ENCODE results near the gene DUOXA2.
"Not testable (repeated sequence)": the region's sequence is repeated elsewhere in the genome, so short reads cannot be mapped to it uniquely, and the experiment has no call there.

DUOXA2 gene

DNA sequence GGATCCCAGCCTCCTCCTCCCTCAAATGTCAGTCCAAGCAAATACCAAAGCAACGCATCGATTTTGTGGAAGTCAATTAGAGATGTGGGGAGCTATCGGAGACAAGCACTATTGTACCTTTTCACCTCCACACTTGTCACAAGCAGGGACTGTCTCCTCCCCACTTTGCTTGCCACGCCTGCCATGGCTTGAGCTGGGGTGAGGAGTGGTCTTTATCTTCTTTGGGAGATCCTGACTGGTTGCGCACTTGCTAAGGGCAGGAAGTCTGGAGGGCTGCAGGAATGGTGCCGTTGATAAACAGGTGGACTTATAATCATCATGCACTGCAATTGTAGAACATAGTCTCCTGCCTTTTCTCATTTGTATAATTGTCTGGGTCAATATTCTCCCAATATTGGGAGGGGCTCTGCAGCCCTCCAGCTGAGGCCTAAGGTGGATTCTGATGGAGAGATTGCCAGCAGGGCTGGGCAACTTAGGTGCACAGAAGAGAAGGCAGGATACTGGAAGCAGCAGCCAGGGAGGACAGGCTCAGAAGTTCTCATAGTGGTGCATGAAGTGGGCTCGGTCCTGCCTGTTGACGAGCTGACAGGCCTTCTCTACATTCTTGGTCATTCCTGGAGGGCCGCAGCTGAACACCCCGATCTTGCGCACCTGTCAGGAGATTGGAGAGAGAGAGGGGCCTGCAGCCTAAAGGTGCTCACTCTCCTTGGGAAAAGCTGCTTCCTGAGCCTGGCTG is 20.3 kb upstream of the DUOXA2 start:
- FAIRE-seq (no peak), DNase-seq (ENCODE audit: extremely low spot score, insufficient read length, low read depth) (no peak)

- DNase-seq (ENCODE audit: extremely low spot score, insufficient read length, low read depth) (no peak), FAIRE-seq (no peak)
Measured at GRCh38 chr15:45094358-45094730, 19.8 kb upstream of the DUOXA2 start.

DNA sequence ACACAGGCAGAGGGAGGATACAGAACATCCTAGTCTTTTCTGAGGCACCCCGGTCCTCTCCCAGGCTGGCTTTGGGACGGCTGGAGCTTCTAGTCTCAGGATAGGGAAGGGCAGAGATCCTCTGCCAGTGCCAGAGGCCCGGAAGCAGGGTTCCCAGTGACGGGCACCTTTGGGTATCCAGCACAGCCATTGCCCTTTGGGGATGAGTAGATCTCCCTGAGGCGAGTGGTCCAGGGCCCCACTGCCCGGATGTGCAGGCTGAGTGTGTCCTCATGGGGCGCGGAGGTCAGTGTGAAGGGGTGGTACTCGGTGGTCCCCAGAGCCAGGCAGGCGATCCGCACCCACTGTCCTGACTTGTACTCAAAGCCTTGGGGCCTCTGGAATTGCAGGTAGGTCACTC is 18.5 kb upstream of the DUOXA2 start:
- FAIRE-seq: no peak
- DNase-seq (ENCODE audit: extremely low spot score, insufficient read length, low read depth): no peak

GRCh38 chr15:45097466-45097865 is 16.7 kb upstream of the DUOXA2 start:
- FAIRE-seq (no peak), DNase-seq (ENCODE audit: extremely low spot score, insufficient read length, low read depth) (no peak)

GRCh38 chr15:45099549-45100165 is 14.5 kb upstream of the DUOXA2 start:
- DNase-seq (ENCODE audit: extremely low spot score, insufficient read length, low read depth): no peak
- FAIRE-seq: no peak

DNA sequence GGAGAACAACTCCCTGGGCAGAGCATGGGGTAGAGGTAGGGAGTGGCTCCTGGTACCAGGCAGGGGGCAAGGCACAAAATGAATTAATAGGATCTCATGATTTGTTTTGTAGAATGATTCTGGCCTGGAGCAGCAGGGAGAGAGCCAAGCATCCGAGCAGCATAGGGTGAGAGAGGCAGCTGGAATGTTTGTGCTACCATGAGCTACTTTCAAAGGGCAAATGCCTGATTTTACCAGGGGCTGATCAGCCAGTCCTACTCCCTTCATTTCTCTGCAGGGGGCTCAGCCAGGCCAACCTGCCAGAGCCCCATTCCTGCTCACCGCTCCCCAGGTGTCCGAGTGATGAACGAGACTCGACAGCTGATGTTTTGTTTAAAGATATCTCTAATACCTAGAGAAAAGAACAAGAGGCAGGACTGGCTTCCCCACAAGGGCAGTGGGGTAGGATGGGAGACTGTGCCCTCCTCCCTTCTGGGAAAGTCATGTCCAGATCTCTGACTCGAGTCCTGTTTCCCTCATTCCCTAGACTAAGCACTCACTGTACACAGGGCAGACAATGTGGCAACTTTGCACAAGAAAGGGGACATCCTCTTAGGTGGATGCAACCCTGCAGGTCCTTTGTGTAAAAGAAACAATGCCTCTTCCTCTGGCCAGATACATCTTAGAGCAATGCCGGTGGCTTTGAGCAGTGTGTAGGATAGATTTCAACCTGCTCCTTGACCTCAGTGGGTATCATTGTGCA is 13.1 kb upstream of the DUOXA2 start:
- no peak for DNase-seq (ENCODE audit: extremely low spot score, insufficient read length, low read depth)
- no peak for FAIRE-seq

DNA sequence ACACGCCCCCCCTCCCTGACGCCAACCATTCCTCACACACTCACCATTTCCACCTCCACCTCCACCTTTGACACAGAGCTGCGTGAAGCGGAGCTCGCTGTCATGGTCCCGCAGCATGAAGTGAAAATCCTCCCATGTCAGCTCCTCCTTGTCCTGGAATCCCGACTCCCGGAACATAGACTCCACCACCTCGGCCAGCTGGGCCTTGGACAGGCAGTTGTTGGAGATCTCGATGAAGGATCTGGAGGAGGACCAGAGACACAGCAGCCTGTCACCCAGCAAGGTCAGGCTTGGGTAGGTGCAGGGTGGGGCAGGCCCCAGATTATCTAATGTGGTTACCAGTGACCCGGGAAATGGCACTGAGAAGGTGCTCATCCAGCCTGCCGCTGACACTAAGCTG is 12.4 kb upstream of the DUOXA2 start:
- FAIRE-seq: no peak
- no peak for DNase-seq (ENCODE audit: extremely low spot score, insufficient read length, low read depth)

DNA sequence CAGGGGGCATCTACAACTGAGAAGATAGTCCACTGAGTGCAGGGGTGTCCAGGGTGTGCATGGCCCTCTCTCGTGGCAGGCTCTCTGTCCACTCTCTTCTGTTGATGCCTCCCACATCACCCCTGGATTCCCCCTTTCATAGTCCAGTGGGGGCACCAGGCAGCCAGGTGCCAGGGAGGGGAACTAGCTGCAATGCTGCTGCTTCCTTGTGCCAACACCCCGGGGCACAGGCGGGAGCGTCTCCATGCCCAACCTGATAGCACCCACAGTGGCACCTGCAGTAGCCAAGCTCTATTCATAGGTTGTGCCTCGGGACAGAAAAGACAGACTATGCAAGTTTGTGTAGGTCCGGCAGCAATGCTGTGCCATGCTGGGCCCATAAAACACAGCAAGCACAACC is 11.9 kb upstream of the DUOXA2 start:
- DNase-seq (ENCODE audit: extremely low spot score, insufficient read length, low read depth): no peak
- no peak for FAIRE-seq

GRCh38 chr15:45104170-45104569 is 10.0 kb upstream of the DUOXA2 start:
- FAIRE-seq; DNase-seq (ENCODE audit: extremely low spot score, insufficient read length, low read depth): not testable (repeated sequence)

DNA sequence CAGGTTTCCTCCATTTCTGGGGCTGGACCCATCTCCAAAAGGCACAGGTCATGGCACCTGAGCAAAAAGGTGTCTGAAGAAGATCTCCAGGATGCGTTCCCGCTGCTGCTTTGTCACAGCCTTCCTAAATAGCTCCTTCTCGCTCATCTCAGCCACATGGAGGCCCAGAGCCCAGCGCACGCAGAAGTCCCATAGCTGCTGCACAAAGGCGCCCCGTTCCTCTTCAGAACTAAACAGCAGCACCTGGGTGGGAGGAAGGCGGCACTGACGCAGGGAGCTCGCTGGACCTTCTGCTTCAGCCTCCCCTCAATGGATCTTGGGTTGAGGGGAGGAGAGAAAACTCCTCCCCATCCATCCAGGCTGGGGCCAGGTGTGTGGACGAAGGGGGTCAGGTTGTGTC is 8.5 kb upstream of the DUOXA2 start:
- DNase-seq (ENCODE audit: extremely low spot score, insufficient read length, low read depth) (no peak), FAIRE-seq (no peak)

- FAIRE-seq (no peak), DNase-seq (ENCODE audit: extremely low spot score, insufficient read length, low read depth) (no peak)
Measured at GRCh38 chr15:45106002-45106790, 7.9 kb upstream of the DUOXA2 start.

DNA sequence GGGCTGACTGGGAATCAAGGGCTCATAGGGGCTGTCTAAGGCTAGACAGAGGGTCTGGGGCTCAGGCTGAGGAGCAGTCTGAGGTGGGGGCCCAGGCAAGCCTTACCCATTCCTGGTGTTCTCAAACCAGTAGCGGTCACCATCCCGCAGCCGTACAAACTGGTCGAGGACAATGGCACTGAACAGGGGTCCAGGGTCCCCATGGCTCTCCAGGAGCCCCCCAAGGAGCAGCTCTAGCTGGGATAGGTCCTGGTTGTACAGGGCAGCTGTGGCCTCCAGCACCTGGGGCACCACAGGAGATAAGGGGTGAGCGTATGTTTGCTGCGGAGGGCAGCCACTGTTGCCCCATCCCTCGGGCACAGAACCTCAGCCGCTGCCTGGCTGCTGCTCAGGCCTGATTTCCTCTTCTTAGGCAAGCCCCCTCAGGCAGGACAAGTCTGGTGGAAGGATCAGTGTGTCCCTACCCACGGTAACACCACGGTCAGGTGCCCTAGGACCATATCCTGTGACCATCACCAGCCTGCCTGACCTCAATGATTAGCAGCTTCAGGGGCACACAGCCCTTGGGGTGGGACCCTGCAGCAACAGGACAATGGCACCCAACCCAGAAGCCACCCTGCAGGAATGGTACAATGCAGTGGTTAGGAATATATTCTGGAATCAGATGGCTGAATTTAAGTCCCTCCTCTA is 6.0 kb upstream of the DUOXA2 start:
- DNase-seq (ENCODE audit: extremely low spot score, insufficient read length, low read depth) (no peak), FAIRE-seq (no peak)

DNA sequence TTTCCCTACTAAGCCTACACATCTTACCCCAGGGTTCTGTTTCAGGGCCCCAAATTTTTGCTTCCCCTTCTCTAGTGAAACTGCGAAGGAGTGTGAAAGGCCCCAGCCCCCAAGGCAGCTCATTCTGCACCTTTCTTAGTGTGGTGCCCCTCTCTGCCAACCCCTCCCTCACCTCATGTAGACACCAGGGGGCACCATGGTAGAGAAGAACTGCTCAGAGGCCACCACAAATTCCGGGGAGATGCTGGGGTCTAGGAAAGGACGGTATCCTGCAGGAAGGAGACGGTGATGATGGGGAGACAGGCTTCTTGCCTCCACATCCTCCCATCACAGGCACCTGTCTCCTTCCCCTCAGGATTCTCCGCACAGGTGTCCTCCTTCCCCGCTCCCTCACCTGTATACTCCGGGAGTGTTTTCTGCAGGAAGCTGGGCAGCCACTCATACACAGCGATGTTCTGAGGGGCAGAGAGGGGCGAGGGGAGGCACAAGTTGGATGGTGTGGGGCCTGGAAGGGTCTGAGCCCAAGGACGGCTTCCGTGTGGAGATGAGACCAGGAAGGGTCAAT is 3.8 kb upstream of the DUOXA2 start:
- no peak for FAIRE-seq

GRCh38 chr15:45111390-45112142 is 2.6 kb upstream of the DUOXA2 start:
- DNase-seq (ENCODE audit: extremely low spot score, insufficient read length, low read depth): no peak
- no peak for FAIRE-seq

More for the DNA sequence above, 3.8 kb upstream of the DUOXA2 start:
- no peak for DNase-seq (ENCODE audit: extremely low spot score, insufficient read length, low read depth)

DNA sequence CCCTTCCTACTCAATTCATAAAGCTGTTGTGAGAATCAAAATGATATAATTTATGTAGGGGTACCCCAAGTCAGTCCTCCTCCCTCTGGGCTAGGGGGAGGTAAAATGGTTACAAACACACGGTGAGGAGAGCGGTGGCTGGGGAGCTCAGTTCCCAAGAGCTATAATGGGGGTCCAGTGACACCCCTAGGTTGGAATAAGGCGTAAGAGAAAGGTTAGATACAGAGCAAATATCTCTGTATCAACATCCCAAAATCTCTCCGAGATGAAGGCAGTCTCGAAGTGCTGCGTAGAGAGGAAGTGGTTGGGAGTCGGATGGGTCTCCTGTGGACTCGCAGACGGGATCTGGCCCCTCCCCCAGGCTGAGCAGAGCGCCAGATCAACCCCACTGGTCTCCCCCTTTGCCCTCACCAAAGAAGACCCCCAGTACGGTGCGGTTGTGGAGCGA is 2.0 kb upstream of the DUOXA2 start:
- FAIRE-seq (no peak), DNase-seq (ENCODE audit: extremely low spot score, insufficient read length, low read depth) (no peak)

DNA sequence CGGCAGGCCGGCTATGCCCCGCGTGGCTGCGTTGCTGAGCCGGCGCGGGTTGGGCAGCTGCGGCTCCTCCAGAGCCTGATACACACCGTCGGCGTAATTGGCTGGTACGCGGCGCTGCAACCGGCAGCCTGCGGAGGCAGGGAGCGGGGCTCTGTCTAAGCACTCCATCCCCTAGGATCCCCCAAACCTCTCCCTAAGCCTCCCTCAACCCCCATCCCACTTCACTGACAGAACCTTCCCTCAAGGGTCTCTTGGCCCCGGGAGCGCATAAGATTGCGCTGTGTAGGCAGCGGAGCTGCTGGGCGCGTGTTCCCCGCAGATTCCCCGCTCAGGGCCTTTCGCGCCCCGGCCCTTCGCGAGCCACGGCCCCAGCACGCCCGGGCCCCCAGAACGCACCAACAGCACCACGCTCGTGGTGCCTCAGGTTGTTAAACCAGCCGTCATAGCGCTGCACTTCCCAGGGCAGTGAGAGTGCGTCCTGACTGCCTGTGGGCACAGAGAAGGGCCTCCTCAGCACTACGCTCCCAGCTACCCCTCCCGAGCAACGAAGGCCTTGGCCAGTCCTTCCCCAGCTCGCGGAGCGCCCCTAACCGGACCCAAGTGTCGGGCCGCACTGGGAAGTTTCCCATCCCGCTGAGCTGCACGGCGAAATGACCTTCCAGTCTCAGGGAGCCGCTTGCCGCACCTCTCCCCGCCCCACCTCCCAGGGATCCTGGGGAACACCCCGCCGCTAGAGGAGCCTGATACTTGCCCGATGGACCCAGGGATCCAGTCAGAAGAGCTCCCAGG is 1.3 kb upstream of the DUOXA2 start:
- DNase-seq (ENCODE audit: extremely low spot score, insufficient read length, low read depth): no peak

DNA sequence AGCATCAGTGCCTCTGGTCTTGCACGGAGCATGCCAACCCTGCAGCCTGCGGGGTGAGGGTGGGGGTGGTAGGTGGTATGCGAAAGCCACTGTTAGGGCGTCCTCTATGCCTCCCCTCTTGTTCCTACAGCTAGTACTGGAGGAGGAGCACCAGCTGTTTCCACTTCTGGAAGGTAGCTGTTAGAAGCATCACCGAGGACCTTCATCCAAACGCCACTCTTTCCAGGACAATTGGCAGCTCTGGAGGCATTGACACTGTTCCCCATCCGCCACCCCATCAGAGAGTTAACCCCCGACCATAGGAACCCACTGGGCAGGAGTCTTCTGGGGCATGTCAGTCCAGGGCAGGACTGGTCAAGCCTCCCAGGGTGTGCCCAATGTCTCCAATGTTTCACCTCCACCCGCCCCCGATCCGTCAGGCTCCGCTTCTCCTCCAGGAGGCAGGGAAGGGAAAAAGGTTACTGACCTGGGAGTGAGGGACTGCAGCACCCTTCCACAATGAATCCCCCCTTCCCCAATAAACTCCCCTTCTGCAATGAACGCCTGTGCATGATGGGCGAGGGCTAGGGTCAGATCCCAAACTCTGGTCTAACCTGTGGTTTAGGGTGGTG is 641 bp upstream of the DUOXA2 start:
- no peak for FAIRE-seq
- no peak for DNase-seq (ENCODE audit: extremely low spot score, insufficient read length, low read depth)

More for the DNA sequence above, 1.3 kb upstream of the DUOXA2 start:
- FAIRE-seq: no peak

DNA sequence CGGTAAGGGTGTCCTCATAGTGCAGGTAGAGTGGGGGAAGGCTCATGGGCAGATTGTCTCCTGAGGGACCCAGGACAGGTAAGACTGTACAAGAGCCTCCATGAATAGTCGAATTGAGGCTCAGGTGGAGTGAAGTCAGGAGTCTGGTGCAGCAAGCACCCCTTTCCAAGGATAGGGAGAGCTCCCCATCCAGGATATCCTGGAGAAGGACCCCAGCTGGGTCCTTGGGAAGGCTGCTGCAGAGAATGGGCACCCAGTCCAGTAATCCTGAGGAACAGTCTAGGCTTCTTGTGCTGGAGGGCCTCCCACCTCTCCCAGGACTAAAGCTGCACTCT is 592 bp downstream of the DUOXA2 start:
- DNase-seq (ENCODE audit: extremely low spot score, insufficient read length, low read depth) (no peak), FAIRE-seq (no peak)

Measured in GM18507 (cell line).